Activated T-helper 1 cell treated with Interleukin-2 at 50 U/mL for 16 hours (primary cell): ENCODE measurements around the gene HELZ2.

Experiments used
- DNase-seq: peaks from one replicate; pipeline ENCODE4 v3.0.0-alpha.2; 2020; ENCODE audit warnings: low read depth

Gene HELZ2

DNA sequence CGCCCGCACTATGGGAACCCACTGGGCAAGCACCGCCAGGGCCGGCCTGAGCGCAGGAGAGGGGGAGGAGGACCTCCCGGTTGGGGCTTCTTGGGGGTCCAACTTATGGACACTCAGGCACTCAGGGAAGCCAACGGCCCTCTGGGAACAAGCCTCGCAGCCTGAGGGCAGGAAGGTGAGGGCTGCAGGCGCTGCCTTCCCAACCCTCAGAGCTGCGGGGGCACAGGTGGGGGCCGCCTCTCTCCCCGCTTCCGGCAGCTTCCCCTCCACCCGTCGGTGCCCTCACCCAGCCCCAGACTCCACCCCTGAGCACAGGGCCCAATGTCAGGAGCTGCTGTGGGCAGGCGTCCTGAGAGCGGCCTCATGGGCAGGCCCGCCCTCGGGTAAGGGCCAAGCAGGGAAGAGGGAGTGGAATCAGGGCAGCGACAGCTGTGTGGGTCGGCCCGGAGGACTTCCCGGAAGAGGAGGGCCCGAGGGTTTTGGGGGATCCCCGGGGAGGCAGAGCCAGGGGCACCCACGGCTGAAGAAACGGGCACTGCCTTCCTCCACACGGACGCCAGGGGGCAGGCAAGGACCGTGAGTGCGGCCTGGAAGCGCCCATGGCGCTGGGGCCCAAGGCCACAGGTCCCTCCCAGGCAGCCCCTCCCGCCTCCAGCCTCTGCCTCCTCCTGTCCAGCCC lies 36.4 kb downstream of the HELZ2 start:
- peak; percentile 84 for DNase-seq

DNA sequence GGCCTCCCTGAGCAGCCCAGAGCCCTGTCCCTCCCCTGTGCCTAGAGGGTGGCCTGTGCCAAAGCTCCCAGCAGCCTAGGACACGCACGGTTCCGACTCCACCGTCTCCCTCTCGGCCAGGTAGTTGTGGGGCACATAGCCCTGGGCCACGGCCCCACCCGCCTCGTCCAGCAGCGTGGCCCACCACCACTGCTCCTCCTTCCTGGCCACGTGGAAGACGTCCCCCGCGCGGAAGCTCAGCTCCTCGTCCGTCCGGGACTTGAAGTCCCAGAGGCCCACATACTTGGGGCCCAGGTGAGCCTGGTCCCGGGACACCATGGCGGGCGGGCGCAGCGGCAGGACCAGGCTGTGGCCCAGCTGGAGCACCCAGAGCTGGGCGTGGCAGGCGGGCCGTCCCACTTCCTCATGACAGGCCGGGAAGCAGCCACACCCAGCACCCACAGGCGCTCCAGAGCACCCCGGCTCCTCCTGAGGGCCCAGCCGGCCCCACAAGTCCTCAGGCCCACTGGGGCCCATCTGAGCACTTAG lies 37.0 kb downstream of the HELZ2 start, which contains the start of gene PTK6:
Gene PTK6 (minus strand): TSS at position 380 of the 528 bp plus-strand sequence. CDS start 62 bp downstream, at position 318.
- DNase-seq, result no peak

DNA sequence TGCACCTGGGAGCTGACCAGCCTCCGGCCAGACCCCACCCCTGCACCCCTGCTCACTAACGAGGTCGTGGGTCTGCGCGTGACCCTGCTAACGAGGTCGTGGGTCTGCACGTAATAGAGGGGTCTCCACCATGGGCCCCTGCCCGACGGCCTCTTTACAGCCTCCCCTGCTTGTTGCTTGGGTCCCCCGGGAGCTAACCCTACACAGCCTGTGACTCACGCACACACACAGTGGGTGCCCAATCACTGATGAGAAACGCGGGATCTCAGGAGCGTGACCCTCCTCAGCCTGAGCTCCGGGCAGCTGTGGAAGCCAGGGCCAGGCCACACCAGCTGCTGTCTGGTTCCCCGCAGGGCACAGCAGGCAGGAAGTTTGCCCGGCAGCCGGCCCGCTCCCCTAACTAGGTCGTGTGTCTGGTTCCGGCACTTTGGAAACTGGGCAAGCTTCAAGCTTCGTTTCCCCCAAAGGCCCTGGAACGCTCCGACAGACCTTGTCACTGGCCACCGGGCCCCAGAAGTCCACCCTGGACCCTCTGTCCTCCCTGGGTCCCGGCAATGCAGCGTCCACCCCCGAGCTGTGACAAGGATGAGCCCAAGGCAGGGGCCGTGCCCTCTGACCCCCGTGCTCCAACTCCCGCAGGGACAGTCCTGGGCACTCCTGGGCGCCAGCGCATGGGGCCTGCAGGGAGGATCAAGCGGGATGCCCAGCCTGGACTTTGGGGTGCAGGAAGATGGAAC lies 37.6 kb downstream of the HELZ2 start:
- no peak for DNase-seq

DNA sequence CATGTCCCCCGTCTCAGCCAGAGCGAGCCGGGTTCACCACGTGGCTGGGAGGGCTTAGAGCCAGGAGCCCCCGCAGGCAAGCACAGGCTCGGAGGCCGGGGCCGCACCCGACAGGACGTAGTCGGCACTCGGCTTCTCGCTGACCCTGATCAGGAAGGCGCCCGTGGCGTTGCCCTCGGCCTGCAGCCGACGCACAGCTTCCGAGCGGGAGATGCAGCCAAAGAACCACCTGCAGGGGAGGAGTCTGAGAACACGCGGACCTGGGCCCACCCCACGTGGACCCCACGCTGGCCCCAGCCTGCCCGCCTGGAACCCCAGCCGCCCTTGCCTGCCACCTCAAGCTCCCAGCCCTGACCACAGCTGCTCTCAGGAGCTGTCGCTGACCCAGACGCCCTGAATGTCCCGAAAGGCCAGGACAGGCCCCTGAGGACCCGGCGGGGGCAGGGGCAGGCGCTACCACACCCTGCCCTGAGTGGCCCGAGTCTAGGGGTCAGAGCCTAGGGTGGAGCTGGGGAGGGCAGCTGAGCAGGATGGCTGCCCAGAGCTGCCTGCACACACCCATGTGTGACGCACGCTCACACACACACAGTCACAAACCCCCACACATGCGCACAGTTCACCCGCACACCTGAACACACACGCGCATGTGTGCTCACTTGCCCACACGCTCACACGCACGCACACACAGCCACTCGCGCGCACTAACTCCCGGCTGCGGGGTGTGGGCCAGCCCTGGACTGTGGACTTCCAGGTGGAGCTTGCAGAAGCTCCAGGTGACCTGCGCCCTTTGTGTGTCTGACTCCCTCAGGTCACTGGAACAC lies 39.0 kb downstream of the HELZ2 start:
- DNase-seq, result no peak

DNA sequence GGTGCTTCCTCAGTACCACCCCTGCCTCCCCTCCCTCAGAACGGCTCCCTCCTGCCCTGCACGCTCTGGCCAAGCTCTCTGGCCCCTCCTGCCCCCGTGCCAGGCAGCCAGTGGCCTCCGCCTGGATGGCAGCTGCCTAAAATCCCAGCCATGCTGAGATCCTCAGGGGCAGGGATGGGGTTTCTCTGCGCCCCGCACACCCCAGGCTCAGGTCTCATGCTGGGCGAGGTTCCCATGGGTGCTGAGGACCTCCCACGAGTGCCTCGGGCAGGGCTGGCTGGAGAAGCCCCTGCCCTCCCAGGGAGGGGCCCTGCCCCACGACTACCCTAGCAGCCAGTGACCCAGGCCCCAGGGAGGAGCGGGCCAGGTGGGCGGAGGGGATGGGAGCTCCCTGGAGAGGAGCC lies 39.6 kb downstream of the HELZ2 start:
- DNase-seq, result no peak

DNA sequence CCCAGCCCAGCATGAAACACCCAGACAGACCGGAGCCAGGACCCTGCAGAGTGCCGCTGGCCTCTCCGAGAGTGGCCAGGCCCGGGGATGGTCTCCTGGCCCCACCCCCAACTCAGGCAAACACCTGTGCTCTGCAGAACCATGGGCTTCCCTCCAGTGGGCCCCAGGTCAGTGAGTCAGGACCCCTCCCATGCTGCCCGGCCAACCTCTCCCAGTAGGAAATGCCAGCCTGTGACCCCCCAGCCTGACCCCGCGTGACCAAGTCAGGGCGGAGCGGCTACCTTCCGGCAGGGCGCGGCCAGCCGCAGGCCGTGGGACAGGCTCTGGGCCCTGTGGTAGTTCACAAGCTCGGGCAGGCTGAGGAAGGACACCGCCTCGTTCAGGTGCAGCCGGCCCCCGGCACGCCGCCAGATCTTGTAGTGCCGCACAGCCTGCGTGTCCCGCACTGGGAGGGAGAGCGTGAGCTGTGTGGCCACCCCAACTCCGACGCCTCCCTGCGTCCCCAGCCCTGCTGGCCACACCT lies 40.1 kb downstream of the HELZ2 start:
- DNase-seq, result no peak

DNA sequence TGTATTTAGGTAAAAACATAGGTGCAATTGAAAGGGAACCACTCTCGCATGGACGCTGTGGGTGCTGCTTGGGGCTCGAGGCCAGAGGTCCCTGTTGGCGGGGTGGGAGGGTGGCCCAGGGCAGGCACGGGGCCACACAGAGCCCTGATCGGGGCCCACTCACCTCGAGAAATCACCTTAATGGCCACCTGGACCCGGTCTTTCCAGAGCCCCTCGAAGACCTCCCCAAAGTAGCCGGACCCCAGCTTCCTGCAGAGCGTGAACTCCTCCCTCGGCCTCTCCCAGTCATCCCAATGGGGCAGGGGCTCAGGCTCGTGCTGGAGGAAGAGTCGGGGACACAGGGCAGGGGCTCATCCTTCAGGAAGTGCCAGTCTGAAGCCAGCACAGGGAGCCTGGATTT lies 40.7 kb downstream of the HELZ2 start:
- DNase-seq, result no peak

DNA sequence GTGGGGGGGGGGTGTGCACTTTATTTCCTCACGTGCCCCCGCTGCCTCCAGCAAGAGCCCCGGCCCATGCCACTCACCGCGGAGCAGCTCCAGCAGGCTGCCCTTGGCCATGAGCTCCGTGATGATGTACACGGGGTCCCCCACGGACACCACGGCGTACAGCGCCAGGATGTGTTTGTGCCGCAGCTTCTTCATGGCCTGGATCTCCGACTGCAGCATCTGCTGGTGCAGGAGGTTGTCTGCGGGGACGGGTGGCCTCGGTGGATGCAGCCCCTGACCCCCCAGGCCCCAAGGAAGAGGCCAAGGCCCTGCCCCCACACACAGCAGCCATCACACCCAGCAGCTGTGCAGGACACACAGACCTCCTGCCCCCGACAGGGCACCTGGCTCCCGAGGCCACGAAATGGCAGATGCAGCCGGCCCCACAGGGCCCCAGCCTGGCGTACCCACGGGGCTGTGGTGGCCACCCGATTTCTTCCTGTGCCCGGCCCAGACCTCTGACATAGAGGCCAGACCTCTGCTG lies 41.5 kb downstream of the HELZ2 start:
- DNase-seq, result no peak

DNA sequence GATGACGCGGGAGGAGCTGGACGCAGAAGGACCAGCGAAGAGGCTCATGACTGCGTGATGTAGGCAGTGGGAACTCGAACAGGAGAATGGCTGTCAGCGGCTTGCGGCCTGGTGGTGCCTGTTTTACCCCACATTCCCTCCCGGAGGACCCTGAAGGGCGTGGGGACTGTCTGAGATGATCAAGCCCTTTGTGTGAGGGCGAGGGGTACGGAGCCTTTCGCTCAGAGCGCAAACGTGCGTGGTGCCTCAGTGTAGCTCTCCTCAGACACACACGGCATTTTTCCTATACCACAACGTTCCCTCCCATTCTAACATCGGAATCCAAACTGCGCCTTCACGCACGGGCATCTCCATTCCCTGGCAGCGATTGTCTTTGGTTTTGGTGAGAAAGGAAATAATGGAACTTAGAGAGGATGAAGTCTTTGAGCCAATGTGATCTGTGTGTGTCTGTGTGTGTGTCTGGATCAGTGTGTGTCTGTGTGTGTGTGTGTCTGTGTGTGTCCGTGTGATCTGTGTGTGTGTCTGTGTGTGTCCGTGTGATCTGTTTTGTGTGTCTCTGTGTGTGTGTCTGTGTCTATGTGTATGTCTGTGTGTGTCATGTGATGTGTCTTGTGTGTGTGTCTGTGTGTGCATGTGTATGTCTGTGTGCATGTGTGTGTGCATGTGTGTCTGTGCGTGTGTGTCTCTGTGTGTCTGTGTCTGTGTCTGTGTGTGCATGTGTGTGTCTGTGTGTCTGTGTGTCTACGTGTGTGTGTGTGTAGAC lies 42.2 kb downstream of the HELZ2 start:
- DNase-seq, result no peak

DNA sequence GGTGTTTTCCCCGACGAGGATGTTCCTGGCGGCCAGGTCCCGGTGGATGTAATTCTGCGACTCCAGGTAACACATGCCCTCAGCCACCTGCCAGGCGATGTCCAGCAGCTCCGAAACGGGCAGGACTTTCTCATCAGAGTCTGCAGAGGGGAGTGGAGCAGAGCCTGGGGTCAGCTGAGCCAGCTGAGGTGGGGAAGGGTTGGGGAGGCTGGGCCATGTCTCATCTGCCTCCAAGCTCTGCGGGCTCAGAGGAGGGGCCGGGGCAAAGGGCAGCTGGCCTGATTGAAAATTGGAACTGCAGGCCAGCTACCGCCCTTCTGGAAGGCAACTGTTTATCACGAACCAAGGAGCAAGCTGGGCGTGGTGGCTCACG lies 43.3 kb downstream of the HELZ2 start:
- no peak for DNase-seq

DNA sequence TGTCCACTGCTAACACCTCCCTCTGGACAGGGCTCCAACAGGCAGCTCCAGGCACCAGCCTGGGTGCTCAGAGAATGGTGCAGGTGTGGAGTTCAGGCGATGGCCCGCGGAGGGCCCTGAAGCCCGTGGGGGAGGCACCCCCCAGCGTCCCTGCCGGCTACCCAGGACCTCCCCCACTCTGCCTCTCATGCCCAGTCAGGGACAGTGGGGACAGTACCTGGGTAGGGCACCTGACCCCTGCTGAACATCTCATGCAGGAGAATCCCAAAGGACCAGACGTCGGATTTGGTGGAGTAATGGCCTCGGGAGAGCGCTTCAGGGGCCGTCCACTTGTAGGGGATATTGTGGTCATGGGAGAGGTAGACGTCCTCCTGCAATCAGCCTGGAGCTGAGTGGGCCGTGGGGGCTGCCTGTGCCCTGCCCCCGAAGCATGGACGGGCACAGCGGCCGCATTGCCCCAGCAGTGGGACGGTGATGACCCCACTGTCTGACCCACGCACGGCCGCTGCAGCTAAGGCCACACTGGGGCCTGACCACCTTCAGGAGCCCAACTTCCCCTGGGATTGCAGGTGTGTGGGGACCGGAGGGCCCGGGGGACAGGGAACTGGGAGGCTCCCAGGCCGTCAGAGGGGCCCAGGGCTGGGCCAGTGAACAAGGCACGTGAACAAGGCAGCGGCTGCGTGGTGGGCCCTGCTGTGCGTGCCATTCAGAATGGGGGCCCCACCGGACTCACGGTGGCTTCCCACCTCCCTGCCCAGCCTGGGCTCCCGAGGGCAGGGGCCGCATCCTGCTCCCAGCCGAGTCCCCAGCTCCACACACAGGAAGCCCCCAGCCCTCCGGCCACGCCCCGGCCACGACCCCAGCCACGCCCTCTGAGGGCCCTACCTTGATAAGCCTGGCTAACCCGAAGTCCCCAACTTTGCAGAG lies 43.9 kb downstream of the HELZ2 start:
- DNase-seq, result no peak

DNA sequence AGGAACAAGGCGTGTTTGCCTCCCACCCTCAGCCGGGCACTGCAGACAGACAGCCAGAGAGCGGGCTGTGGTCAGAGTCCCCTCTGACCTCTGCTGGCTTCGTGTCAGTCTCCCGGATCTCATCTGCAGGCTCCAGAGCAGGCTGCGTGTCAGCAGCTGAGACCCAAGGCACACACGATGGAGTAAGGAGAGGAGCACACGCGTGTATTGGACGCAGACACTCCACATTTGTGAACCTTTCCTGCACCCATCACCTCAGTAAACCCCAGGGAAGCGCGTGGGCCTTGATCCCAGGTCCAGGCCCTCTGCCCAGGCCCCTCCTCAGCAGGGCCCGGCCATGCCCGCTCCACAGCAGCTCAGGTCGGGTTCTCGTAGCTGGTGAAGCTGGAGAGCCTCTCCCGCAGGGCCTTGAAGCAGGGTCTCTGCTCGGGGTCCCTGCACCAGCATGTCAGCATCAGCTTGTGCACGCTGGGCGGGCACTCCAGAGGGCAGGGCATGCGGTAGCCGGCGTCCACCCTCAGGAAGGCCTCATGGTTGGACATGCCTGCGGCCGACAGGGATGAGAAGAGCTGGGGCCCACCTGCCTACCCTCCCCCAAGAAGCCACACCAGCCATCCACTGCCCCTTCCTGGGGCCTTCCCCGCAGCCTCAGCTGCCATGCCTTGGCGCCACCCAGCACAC lies 44.7 kb downstream of the HELZ2 start:
- no peak for DNase-seq

DNA sequence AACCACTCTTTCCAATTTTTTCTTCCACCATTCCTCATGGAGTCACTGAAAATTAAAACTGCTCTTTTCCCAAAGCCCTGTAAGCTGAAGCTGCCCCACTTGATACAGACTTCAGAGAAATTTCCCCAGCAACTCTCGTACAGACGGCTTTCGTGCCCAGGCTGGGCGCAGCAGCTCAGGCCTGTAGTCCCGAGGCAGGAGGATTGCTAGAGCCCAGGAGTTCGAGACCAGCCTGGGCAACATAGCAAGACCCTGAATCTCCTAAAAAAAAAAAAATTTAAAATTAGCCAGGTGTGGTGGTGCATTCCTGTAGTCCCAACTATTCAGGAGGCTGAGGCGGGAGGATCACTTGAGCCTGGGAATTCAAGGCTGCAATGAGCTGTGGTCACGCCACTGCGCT lies 46.9 kb downstream of the HELZ2 start:
- DNase-seq, result no peak

DNA sequence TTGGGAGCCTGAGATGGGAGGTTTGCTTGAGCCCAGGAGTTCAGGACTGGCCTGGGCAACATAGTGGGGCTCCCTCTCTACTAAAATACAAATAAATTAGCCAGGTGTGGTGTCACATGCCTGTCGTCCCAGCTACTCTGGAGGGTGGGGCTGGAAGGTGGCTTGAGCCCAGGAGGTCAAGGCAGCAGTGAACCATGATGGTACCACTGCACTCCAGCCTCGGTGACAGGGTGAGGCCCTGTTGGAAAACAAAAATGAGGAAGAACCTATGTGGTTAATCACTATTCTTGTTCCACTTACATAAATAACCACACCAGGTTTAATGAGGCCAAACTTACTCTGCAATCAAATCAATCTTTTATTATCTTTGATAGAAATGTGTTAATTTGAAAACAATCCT lies 48.1 kb downstream of the HELZ2 start:
- no peak for DNase-seq

DNA sequence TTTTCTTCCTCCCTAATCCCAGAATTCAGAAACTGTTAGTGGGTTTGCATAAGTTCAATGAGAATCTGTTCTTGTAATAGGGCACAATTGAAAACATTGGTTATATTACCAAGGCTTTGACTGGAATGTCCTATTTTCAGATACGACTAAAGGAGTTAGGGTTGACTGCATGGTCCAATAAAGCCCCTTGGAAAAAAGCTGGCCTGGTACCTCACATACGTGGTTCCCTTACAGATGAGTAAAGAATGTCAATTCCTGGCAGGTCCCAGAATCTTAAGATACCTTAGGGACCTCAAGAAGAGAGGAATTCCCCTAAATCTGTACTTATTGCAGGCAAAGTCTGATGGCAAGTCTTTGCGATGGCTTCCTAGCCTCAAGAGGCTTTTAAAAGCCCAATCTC lies 48.9 kb downstream of the HELZ2 start:
- no peak for DNase-seq
